GM23338 (cell line): Measurements from ENCODE around the gene FMO2. TPM values are rescaled to one million over a fixed set of nuclear protein-coding genes. Genes with fewer than 3 reads are reported as not detected.

Source experiments
- ATAC-seq: fragments of 200-7000 bp; cut with Tn5 transposase; 3 replicates; pipeline ENCODE4 v1.9.1; 2020
- DNase-seq: peaks from one replicate; pipeline ENCODE4 v3.0.0-alpha.2; 2015; ENCODE audit warnings: low spot score
- H2AFZ ChIP-seq: fragments of 200-600 bp; sonication (generic); 2 replicates; pipeline ENCODE4 v1.8.0; 2016; ENCODE audit warnings: antibody characterized with exemption, mild to moderate bottlenecking, moderate library complexity
- H3F3A ChIP-seq: fragments of 200-600 bp; sonication (generic); replicated peaks from 2 replicates; pipeline ENCODE4 v1.8.0; 2017; ENCODE audit warnings: antibody characterized with exemption, mixed run types, low read depth
- H3K27ac ChIP-seq: fragments of 200-600 bp; sonication (generic); 2 replicates; pipeline ENCODE4 v1.6.1; 2016; ENCODE audit warnings: low read depth
- H3K27me3 ChIP-seq: fragments of 200-600 bp; sonication (generic); 2 replicates; pipeline ENCODE4 v1.8.0; 2016; ENCODE audit warnings: mild to moderate bottlenecking, mixed run types, moderate library complexity; ENCODE audit not compliant: insufficient read depth
- H3K36me3 ChIP-seq: fragments of 200-600 bp; sonication (generic); 2 replicates; pipeline ENCODE4 v1.8.0; 2016; ENCODE audit warnings: mild to moderate bottlenecking; ENCODE audit not compliant: insufficient read depth
- H3K4me1 ChIP-seq: fragments of 200-600 bp; sonication (generic); 2 replicates; pipeline ENCODE4 v1.8.0; 2016; ENCODE audit warnings: mild to moderate bottlenecking, moderate library complexity; ENCODE audit not compliant: insufficient read depth
- H3K4me2 ChIP-seq: fragments of 200-600 bp; sonication (generic); 2 replicates; pipeline ENCODE4 v1.7.1; 2017; ENCODE audit warnings: mixed run types
- H3K4me3 ChIP-seq: fragments of 200-600 bp; sonication (generic); 2 replicates; pipeline ENCODE4 v1.6.1; 2016; ENCODE audit warnings: mixed run types
- H3K79me2 ChIP-seq: fragments of 200-600 bp; sonication (generic); replicated peaks from 2 replicates; pipeline ENCODE4 v1.8.0; 2017; ENCODE audit warnings: mild to moderate bottlenecking; ENCODE audit not compliant: insufficient read depth
- H3K9me2 ChIP-seq: fragments of 200-600 bp; sonication (generic); 2 replicates; pipeline ENCODE4 v1.8.0; 2017; ENCODE audit not compliant: insufficient read depth
- H4K20me1 ChIP-seq: fragments of 200-600 bp; sonication (generic); replicated peaks from 2 replicates; pipeline ENCODE4 v1.8.0; 2017; ENCODE audit warnings: mild to moderate bottlenecking; ENCODE audit not compliant: insufficient read depth
- H3K27ac Mint-ChIP-seq: 2 replicates; pipeline ENCODE4 v1.8.0; 2020; ENCODE audit warnings: inconsistent platforms, mild to moderate bottlenecking, moderate library complexity, mixed read lengths
- H3K27me3 Mint-ChIP-seq: 3 replicates; pipeline ENCODE4 v1.8.0; 2022; ENCODE audit warnings: low read depth, mild to moderate bottlenecking, moderate library complexity, mixed read lengths, inconsistent platforms; ENCODE audit not compliant: insufficient read depth, poor library complexity
- H3K36me3 Mint-ChIP-seq: 3 replicates; pipeline ENCODE4 v1.8.0; 2021; ENCODE audit warnings: low read depth, mild to moderate bottlenecking, inconsistent platforms, moderate library complexity, mixed read lengths
- H3K4me1 Mint-ChIP-seq: 3 replicates; pipeline ENCODE4 v1.8.0; 2020; ENCODE audit warnings: mild to moderate bottlenecking, inconsistent platforms, mixed read lengths
- H3K4me3 Mint-ChIP-seq: 3 replicates; pipeline ENCODE4 v1.8.0; 2021; ENCODE audit warnings: moderate library complexity, mild to moderate bottlenecking, inconsistent platforms, mixed read lengths
- H3K9me3 Mint-ChIP-seq: 3 replicates; pipeline ENCODE4 v1.8.0; 2020; ENCODE audit warnings: moderate library complexity, mild to moderate bottlenecking, inconsistent platforms, mixed read lengths
- CREB1 ChIP-seq: fragments of 250-450 bp; sonication (Bioruptor Pico); IDR thresholded peaks from 2 replicates; pipeline ENCODE4 v1.5.0; 2020; ENCODE audit warnings: low read depth, mild to moderate bottlenecking, moderate library complexity
- CTCF ChIP-seq, 2 experiments: fragments of 200-600 bp in 1 of 2; sonication (generic) in 1 of 2; conservative IDR thresholded peaks; 2 replicates each; pipeline versions ENCODE4 v1.5.1 to v1.6.1; 2016 to 2017; ENCODE audit warnings: antibody characterized with exemption in 2 of 2, low read depth in 2 of 2, mild to moderate bottlenecking in 2 of 2, moderate library complexity in 1 of 2
- EZH2 ChIP-seq: fragments of 200-600 bp; sonication (generic); IDR thresholded peaks from one replicate; pipeline ENCODE4 v1.8.0; 2017; ENCODE audit warnings: antibody characterized with exemption, mild to moderate bottlenecking, low read depth; ENCODE audit not compliant: unreplicated experiment
- EZH2phosphoT487 ChIP-seq: fragments of 200-600 bp; sonication (generic); IDR thresholded peaks from one replicate; pipeline ENCODE4 v1.8.1; 2018; ENCODE audit warnings: antibody characterized with exemption; ENCODE audit not compliant: unreplicated experiment
- JUNB ChIP-seq: IDR thresholded peaks from one replicate; pipeline ENCODE4 v1.6.1; 2016; ENCODE audit warnings: antibody characterized with exemption; ENCODE audit not compliant: unreplicated experiment
- NANOG ChIP-seq: IDR thresholded peaks from 2 replicates; pipeline ENCODE4 v1.6.1; 2016; ENCODE audit warnings: antibody characterized with exemption, borderline replicate concordance
- POLR2AphosphoS5 ChIP-seq: IDR thresholded peaks from 2 replicates; pipeline ENCODE4 v1.6.1; 2016; ENCODE audit warnings: antibody characterized with exemption, low read depth
- STAT1 ChIP-seq: IDR thresholded peaks from one replicate; pipeline ENCODE4 v1.6.1; 2016; ENCODE audit warnings: antibody characterized with exemption; ENCODE audit not compliant: unreplicated experiment
- ZNF114 ChIP-seq: fragments of 250-450 bp; sonication (Bioruptor Pico); IDR thresholded peaks from 2 replicates; pipeline ENCODE4 v1.5.0; 2020; ENCODE audit warnings: mild to moderate bottlenecking, moderate library complexity
- ZNF331 ChIP-seq: fragments of 250-450 bp; sonication (Bioruptor Pico); IDR thresholded peaks from 2 replicates; pipeline ENCODE4 v1.5.0; 2020; ENCODE audit warnings: low read depth, mild to moderate bottlenecking, moderate library complexity
- polyA plus RNA-seq: library from polyadenylated mRNA; unstranded; fragments of >200 nt; fragmentation: Nextera tagmentation; extraction: Ambion mirVana; gene quantifications from 2 replicates; pipeline ENCODE4 v1.2.1, GENCODE V29; 2016
- total RNA-seq: library from RNA; depleted of rRNA; stranded (reverse); fragments of >200 nt; shearing (Covaris generic); gene quantifications from 2 replicates; pipeline ENCODE4 v1.2.3, GENCODE V29; 2014
- TF ChIP-seq, protein P1 (sequence below): IDR thresholded peaks from one replicate; pipeline ENCODE4 v1.6.1; 2018; ENCODE audit warnings: antibody characterized with exemption; ENCODE audit not compliant: unreplicated experiment
- TF ChIP-seq, protein P2 (sequence below): IDR thresholded peaks from 2 replicates; pipeline ENCODE4 v1.6.1; 2016; ENCODE audit warnings: antibody characterized with exemption

FMO2 gene
- total and polyA plus RNA-seq, 2 experiments from 2014 or later, result 0.31 TPM; not detected in 1

DNA sequence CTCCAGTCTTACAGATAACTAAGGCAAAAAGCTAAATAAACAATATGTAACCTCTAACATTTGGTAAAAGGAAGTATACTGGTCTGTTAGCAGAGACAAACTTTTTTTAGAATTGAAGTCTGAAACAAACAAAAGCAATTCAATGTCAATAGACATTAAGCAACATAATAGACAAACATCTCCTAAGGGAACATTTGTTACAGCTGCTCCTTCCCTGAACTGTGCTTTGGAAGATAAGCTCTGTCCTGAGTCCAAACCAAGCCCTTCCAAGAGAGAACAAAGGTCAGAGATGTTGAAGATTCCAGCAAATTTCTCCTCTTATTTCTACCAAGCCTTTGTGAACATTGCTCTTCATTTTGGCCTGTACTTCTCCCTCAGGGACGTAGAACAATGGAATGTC, 25.3 kb downstream of the FMO2 start:
- Histone ChIP-seq H3F3A (no peaks in the 10 kb centered on the region), H3K4me3 (no peak overlapping the region), H3K27me3 (no peaks in the 10 kb centered on the region), H3K79me2 (no peaks in the 10 kb centered on the region), H4K20me1 (no peaks in the 10 kb centered on the region), H2AFZ (no peak overlapping the region), H3K9me2 (peaks cover 18% of the 10 kb centered on the region; the same call in 1 of the 2 replicates), H3K4me2 (peak overlapping the region; percentile 43; the same call in 1 of the 2 replicates), H3K36me3 (no peaks in the 10 kb centered on the region), H3K27ac (no peak overlapping the region), H3K4me1 (peaks cover 15% of the 10 kb centered on the region)
- ATAC-seq, result peak; percentile 25; the same call in 1 of the 3 replicates
- H3K27me3 Mint-ChIP-seq, result no peaks in the 10 kb centered on the region
- H3K36me3 Mint-ChIP-seq, result no peaks in the 10 kb centered on the region
- peaks cover 18% of the 10 kb centered on the region for H3K4me1 Mint-ChIP-seq
- H3K4me3 Mint-ChIP-seq, result no peak overlapping the region
- H3K9me3 Mint-ChIP-seq, result peaks cover 2% of the 10 kb centered on the region; the same call in 1 of the 3 replicates
- no peak for DNase-seq
- no peak overlapping the region for H3K27ac Mint-ChIP-seq
- TF ChIP-seq STAT1, result no peak
- TF ChIP-seq EZH2phosphoT487, result no peak
- TF ChIP-seq ZNF114 (CRISPR knock-in tag), result no peak
- TF ChIP-seq, protein P1, sequence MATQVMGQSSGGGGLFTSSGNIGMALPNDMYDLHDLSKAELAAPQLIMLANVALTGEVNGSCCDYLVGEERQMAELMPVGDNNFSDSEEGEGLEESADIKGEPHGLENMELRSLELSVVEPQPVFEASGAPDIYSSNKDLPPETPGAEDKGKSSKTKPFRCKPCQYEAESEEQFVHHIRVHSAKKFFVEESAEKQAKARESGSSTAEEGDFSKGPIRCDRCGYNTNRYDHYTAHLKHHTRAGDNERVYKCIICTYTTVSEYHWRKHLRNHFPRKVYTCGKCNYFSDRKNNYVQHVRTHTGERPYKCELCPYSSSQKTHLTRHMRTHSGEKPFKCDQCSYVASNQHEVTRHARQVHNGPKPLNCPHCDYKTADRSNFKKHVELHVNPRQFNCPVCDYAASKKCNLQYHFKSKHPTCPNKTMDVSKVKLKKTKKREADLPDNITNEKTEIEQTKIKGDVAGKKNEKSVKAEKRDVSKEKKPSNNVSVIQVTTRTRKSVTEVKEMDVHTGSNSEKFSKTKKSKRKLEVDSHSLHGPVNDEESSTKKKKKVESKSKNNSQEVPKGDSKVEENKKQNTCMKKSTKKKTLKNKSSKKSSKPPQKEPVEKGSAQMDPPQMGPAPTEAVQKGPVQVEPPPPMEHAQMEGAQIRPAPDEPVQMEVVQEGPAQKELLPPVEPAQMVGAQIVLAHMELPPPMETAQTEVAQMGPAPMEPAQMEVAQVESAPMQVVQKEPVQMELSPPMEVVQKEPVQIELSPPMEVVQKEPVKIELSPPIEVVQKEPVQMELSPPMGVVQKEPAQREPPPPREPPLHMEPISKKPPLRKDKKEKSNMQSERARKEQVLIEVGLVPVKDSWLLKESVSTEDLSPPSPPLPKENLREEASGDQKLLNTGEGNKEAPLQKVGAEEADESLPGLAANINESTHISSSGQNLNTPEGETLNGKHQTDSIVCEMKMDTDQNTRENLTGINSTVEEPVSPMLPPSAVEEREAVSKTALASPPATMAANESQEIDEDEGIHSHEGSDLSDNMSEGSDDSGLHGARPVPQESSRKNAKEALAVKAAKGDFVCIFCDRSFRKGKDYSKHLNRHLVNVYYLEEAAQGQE, result no peak
- TF ChIP-seq, protein P2, sequence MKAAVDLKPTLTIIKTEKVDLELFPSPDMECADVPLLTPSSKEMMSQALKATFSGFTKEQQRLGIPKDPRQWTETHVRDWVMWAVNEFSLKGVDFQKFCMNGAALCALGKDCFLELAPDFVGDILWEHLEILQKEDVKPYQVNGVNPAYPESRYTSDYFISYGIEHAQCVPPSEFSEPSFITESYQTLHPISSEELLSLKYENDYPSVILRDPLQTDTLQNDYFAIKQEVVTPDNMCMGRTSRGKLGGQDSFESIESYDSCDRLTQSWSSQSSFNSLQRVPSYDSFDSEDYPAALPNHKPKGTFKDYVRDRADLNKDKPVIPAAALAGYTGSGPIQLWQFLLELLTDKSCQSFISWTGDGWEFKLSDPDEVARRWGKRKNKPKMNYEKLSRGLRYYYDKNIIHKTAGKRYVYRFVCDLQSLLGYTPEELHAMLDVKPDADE, result no peak
- TF ChIP-seq JUNB, result no peak
- no peak for TF ChIP-seq CTCF (conservative IDR thresholded peaks at IDR 0.05; ENCODE audit: low read depth in 2 of 2)

DNA sequence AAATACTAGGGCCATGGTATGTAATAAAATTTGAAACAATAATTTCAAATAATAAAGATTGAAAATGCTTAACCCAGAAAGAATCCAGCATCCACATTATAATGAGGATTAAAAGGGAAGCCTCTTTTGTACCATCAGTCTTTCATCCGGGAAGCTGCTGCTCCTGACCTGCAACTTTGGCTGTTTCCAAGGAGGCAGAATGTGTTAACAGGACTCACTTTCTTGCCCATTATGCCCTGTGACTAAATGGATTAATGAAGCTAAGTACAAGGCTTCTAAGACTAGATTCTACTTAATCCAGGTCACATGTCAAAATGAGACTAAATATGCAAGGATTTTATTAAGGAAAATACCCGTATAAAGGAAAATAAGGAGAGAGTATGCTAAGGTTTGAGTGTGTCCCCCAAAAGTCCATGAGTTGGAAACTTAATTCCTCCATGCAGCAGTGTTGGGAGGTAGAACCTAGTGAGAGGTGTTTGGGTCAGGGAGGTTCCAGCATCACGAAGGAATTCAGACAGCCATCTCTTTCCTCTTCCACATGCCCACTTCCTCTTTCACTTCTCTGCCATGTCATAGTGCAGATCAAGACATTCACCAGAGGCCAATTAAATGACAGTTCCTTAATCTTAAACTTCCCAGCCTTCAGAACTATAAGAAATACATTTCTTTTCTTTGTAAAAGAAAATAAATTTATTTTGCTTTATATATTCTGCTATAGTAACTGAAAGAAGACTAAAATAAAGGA, 27.7 kb downstream of the FMO2 start:
- H3K4me1 Mint-ChIP-seq, result peaks cover 21% of the 10 kb centered on the region
- Histone ChIP-seq H3K4me2 (no peak overlapping the region), H3K27ac (no peak overlapping the region), H3K9me2 (peaks cover 15% of the 10 kb centered on the region; the same call in 1 of the 2 replicates), H3K4me3 (no peak overlapping the region), H4K20me1 (no peaks in the 10 kb centered on the region), H2AFZ (no peak overlapping the region), H3K79me2 (no peaks in the 10 kb centered on the region), H3F3A (no peaks in the 10 kb centered on the region), H3K4me1 (peaks cover 15% of the 10 kb centered on the region), H3K36me3 (no peaks in the 10 kb centered on the region), H3K27me3 (no peaks in the 10 kb centered on the region)
- no peak overlapping the region for H3K27ac Mint-ChIP-seq
- no peak overlapping the region for H3K4me3 Mint-ChIP-seq
- no peak for ATAC-seq
- peaks cover 7% of the 10 kb centered on the region for H3K9me3 Mint-ChIP-seq
- H3K27me3 Mint-ChIP-seq, result no peaks in the 10 kb centered on the region
- peaks cover 7% of the 10 kb centered on the region; the same call in 1 of the 3 replicates for H3K36me3 Mint-ChIP-seq
- DNase-seq, result no peak
- TF ChIP-seq POLR2AphosphoS5 (no peak), ZNF331 (CRISPR knock-in tag) (no peak), EZH2 (no peak), EZH2phosphoT487 (no peak), STAT1 (no peak), NANOG (no peak), CREB1 (CRISPR knock-in tag) (no peak), CTCF (conservative IDR thresholded peaks at IDR 0.05; ENCODE audit: low read depth in 2 of 2) (no peak)
- TF ChIP-seq, protein P2, result no peak
